ENCODE data around the gene GLT8D2.

The GLT8D2 gene

GRCh38 chr12:104000807-104001434 is 49.1 kb downstream of the GLT8D2 start:
- no peak for DNase-seq (ENCODE audit: low read depth in 2 of 2)

GRCh38 chr12:103998976-103999375 is 51.0 kb downstream of the GLT8D2 start:
- DNase-seq (ENCODE audit: low read depth in 2 of 2) = no peak

- DNase-seq (ENCODE audit: low read depth in 2 of 2) = no peak
Observed at GRCh38 chr12:103997286-103997900, 52.6 kb downstream of the GLT8D2 start.

- no peak for DNase-seq (ENCODE audit: low read depth in 2 of 2)
Observed at GRCh38 chr12:103996595-103996994, 53.4 kb downstream of the GLT8D2 start.

GRCh38 chr12:103994235-103994634 is 55.8 kb downstream of the GLT8D2 start:
- DNase-seq (ENCODE audit: low read depth in 2 of 2) = no peak

GRCh38 chr12:103986829-103987228 is 63.2 kb downstream of the GLT8D2 start:
- DNase-seq (ENCODE audit: low read depth in 2 of 2) = no peak

- DNase-seq (ENCODE audit: low read depth in 2 of 2) = no peak
Observed at GRCh38 chr12:103978384-103978982, 71.5 kb downstream of the GLT8D2 start.

GRCh38 chr12:103975368-103975767 is 74.6 kb downstream of the GLT8D2 start:
- DNase-seq (ENCODE audit: low read depth in 2 of 2) = no peak

GRCh38 chr12:103973909-103974308 is 76.1 kb downstream of the GLT8D2 start:
- DNase-seq (ENCODE audit: low read depth in 2 of 2) = no peak

GRCh38 chr12:103969391-103969790 is 80.6 kb downstream of the GLT8D2 start:
- DNase-seq (ENCODE audit: low read depth in 2 of 2) = no peak

GRCh38 chr12:103966736-103967135 is 83.3 kb downstream of the GLT8D2 start:
- DNase-seq (ENCODE audit: low read depth in 2 of 2) = no peak

GRCh38 chr12:103965590-103966504 is 84.1 kb downstream of the GLT8D2 start, which contains the start of gene TDG:
Gene TDG (plus strand): TSS chr12:103965872. CDS start chr12:103966038, 166 bp downstream.
- peak; percentile 97 to 98 for DNase-seq (ENCODE audit: low read depth in 2 of 2)

- DNase-seq (ENCODE audit: low read depth in 2 of 2) = no peak
Observed at GRCh38 chr12:103965255-103965589, 84.8 kb downstream of the GLT8D2 start.

- no peak for DNase-seq (ENCODE audit: low read depth in 2 of 2)
Observed at GRCh38 chr12:103964805-103965204, 85.2 kb downstream of the GLT8D2 start.

GRCh38 chr12:103962493-103962892 is 87.5 kb downstream of the GLT8D2 start:
- DNase-seq (ENCODE audit: low read depth in 2 of 2) = no peak

GRCh38 chr12:103960616-103961227 is 89.3 kb downstream of the GLT8D2 start:
- no peak for DNase-seq (ENCODE audit: low read depth in 2 of 2)

GRCh38 chr12:103958621-103959020 is 91.4 kb downstream of the GLT8D2 start:
- no peak for DNase-seq (ENCODE audit: low read depth in 2 of 2)

- DNase-seq (ENCODE audit: low read depth in 2 of 2) = no peak
Observed at GRCh38 chr12:103957865-103958388, 92.1 kb downstream of the GLT8D2 start.

- DNase-seq (ENCODE audit: low read depth in 2 of 2) = no peak
Observed at GRCh38 chr12:103956509-103957027, 93.4 kb downstream of the GLT8D2 start.

GRCh38 chr12:103955811-103956508 is 94.0 kb downstream of the GLT8D2 start:
- DNase-seq (ENCODE audit: low read depth in 2 of 2) = no peak

GRCh38 chr12:103952497-103952896 is 97.5 kb downstream of the GLT8D2 start:
- DNase-seq (ENCODE audit: low read depth in 2 of 2) = no peak

All from stimulated activated CD8-positive, alpha-beta memory T cell treated with anti-CD3 and anti-CD28 coated beads, Interleukin-7, amount 100 ng/mL, for 4 hours (primary cell).